ENCODE data around the gene KRT10.
A peak's percentile ranks its signal among the peaks of the same experiment; 100 is the strongest.

Gene KRT10

GRCh38 chr17:40836020-40836419, 13.6 kb upstream of the KRT10 start:
- no peak overlapping the region for H3K4me2 ChIP-seq
- H3K4me3 ChIP-seq: no peak overlapping the region
- H3K9me3 ChIP-seq: peaks cover 4% of the 10 kb centered on the region; the same call in 1 of the 2 replicates
- peaks cover 28% of the 10 kb centered on the region for H3K4me1 ChIP-seq
- H3K27me3 ChIP-seq: no peaks in the 10 kb centered on the region
- no peaks in the 10 kb centered on the region for H4K20me1 ChIP-seq
- H3K9ac ChIP-seq: no peak overlapping the region
- no peak for TF ChIP-seq Cebpa-rat (IDR thresholded peaks at IDR 0.05)
- peaks cover 16% of the 10 kb centered on the region for H3K36me3 ChIP-seq
- no peak overlapping the region for H3K27ac ChIP-seq

GRCh38 chr17:40833882-40834281, 11.5 kb upstream of the KRT10 start:
- Histone ChIP-seq H3K9me3 (peaks cover 4% of the 10 kb centered on the region; the same call in 1 of the 2 replicates), H3K27ac (peak overlapping the region; percentile 16; the same call in 1 of the 2 replicates), H3K4me3 (no peak overlapping the region), H3K4me1 (peaks cover 28% of the 10 kb centered on the region), H3K36me3 (peaks cover 16% of the 10 kb centered on the region), H3K9ac (no peak overlapping the region), H4K20me1 (no peaks in the 10 kb centered on the region), H3K4me2 (peak overlapping the region; percentile 73), H3K27me3 (no peaks in the 10 kb centered on the region)
- TF ChIP-seq Cebpa-rat (IDR thresholded peaks at IDR 0.05): no peak

GRCh38 chr17:40832840-40833239, 10.4 kb upstream of the KRT10 start:
- H3K9me3 ChIP-seq: peaks cover 4% of the 10 kb centered on the region; the same call in 1 of the 2 replicates
- peak overlapping the region; percentile 20; the same call in 1 of the 2 replicates for H3K9ac ChIP-seq
- H3K36me3 ChIP-seq: peaks cover 16% of the 10 kb centered on the region
- H4K20me1 ChIP-seq: no peaks in the 10 kb centered on the region
- H3K4me2 ChIP-seq: peak overlapping the region; percentile 73
- no peak for TF ChIP-seq Cebpa-rat (IDR thresholded peaks at IDR 0.05)
- no peaks in the 10 kb centered on the region for H3K27me3 ChIP-seq
- H3K4me1 ChIP-seq: peaks cover 28% of the 10 kb centered on the region
- peak overlapping the region; percentile 53; the same call in 1 of the 2 replicates for H3K27ac ChIP-seq
- H3K4me3 ChIP-seq: no peak overlapping the region; the same call in 1 of the 2 replicates

- Histone ChIP-seq H3K4me1 (peaks cover 28% of the 10 kb centered on the region), H3K4me2 (no peak overlapping the region), H3K27me3 (no peaks in the 10 kb centered on the region), H3K9me3 (peaks cover 4% of the 10 kb centered on the region; the same call in 1 of the 2 replicates), H3K27ac (no peak overlapping the region), H3K9ac (no peak overlapping the region), H3K36me3 (peaks cover 9% of the 10 kb centered on the region), H4K20me1 (no peaks in the 10 kb centered on the region), H3K4me3 (no peak overlapping the region)
- TF ChIP-seq Cebpa-rat (IDR thresholded peaks at IDR 0.05): no peak
Observed at GRCh38 chr17:40830085-40830776, 7.8 kb upstream of the KRT10 start.

GRCh38 chr17:40828454-40829044, 6.1 kb upstream of the KRT10 start:
- no peak overlapping the region for H3K9ac ChIP-seq
- peaks cover 19% of the 10 kb centered on the region for H3K4me1 ChIP-seq
- no peaks in the 10 kb centered on the region for H3K36me3 ChIP-seq
- no peak overlapping the region for H3K27ac ChIP-seq
- H3K27me3 ChIP-seq: no peaks in the 10 kb centered on the region
- no peak for TF ChIP-seq Cebpa-rat (IDR thresholded peaks at IDR 0.05)
- no peaks in the 10 kb centered on the region; the same call in 1 of the 2 replicates for H3K9me3 ChIP-seq
- no peak overlapping the region for H3K4me3 ChIP-seq
- no peaks in the 10 kb centered on the region for H4K20me1 ChIP-seq
- no peak overlapping the region for H3K4me2 ChIP-seq

- H3K9me3 ChIP-seq: no peaks in the 10 kb centered on the region; the same call in 1 of the 2 replicates
- H4K20me1 ChIP-seq: no peaks in the 10 kb centered on the region
- H3K4me3 ChIP-seq: no peak overlapping the region
- no peaks in the 10 kb centered on the region for H3K36me3 ChIP-seq
- no peak overlapping the region for H3K4me2 ChIP-seq
- no peak for TF ChIP-seq Cebpa-rat (IDR thresholded peaks at IDR 0.05)
- H3K9ac ChIP-seq: no peak overlapping the region
- H3K4me1 ChIP-seq: peaks cover 13% of the 10 kb centered on the region
- no peak overlapping the region for H3K27ac ChIP-seq
- H3K27me3 ChIP-seq: no peaks in the 10 kb centered on the region
Observed at GRCh38 chr17:40827746-40828453, 5.5 kb upstream of the KRT10 start.

- no peak overlapping the region for H3K4me3 ChIP-seq
- H4K20me1 ChIP-seq: no peaks in the 10 kb centered on the region
- no peak overlapping the region for H3K27ac ChIP-seq
- no peak overlapping the region for H3K4me2 ChIP-seq
- TF ChIP-seq Cebpa-rat (IDR thresholded peaks at IDR 0.05): no peak
- H3K9ac ChIP-seq: no peak overlapping the region
- H3K4me1 ChIP-seq: no peaks in the 10 kb centered on the region
- H3K27me3 ChIP-seq: no peaks in the 10 kb centered on the region
- H3K36me3 ChIP-seq: peaks cover 5% of the 10 kb centered on the region; the same call in 1 of the 2 replicates
- no peaks in the 10 kb centered on the region; the same call in 1 of the 2 replicates for H3K9me3 ChIP-seq
Observed at GRCh38 chr17:40825599-40825998, 3.2 kb upstream of the KRT10 start.

GRCh38 chr17:40824015-40824832, 1.8 kb upstream of the KRT10 start:
- 0 out of 2 replicates have a peak, but pooled peaks cover 4% of the 10 kb centered on the region for H3K9me3 ChIP-seq
- no peak overlapping the region for H3K9ac ChIP-seq
- H3K27me3 ChIP-seq: no peaks in the 10 kb centered on the region
- H3K27ac ChIP-seq: no peak overlapping the region
- peaks cover 5% of the 10 kb centered on the region; the same call in 1 of the 2 replicates for H3K36me3 ChIP-seq
- H4K20me1 ChIP-seq: no peaks in the 10 kb centered on the region
- TF ChIP-seq Cebpa-rat (IDR thresholded peaks at IDR 0.05): no peak
- H3K4me2 ChIP-seq: no peak overlapping the region
- H3K4me3 ChIP-seq: no peak overlapping the region
- no peaks in the 10 kb centered on the region for H3K4me1 ChIP-seq

- H3K4me1 ChIP-seq: 0 out of 2 replicates have a peak, but pooled peaks cover 5% of the 10 kb centered on the region
- no peak overlapping the region for H3K27ac ChIP-seq
- no peak overlapping the region for H3K9ac ChIP-seq
- H3K4me2 ChIP-seq: no peak overlapping the region
- H3K36me3 ChIP-seq: peaks cover 16% of the 10 kb centered on the region
- H4K20me1 ChIP-seq: no peaks in the 10 kb centered on the region
- H3K27me3 ChIP-seq: no peaks in the 10 kb centered on the region
- H3K9me3 ChIP-seq: 0 out of 2 replicates have a peak, but pooled peaks cover 5% of the 10 kb centered on the region
- no peak for TF ChIP-seq Cebpa-rat (IDR thresholded peaks at IDR 0.05)
- H3K4me3 ChIP-seq: no peak overlapping the region
Observed at GRCh38 chr17:40821536-40821935, 878 bp downstream of the KRT10 start.

Measured in BLaER1 (cell line).